ENCODE measurements around the gene PTPRT.

DNA sequence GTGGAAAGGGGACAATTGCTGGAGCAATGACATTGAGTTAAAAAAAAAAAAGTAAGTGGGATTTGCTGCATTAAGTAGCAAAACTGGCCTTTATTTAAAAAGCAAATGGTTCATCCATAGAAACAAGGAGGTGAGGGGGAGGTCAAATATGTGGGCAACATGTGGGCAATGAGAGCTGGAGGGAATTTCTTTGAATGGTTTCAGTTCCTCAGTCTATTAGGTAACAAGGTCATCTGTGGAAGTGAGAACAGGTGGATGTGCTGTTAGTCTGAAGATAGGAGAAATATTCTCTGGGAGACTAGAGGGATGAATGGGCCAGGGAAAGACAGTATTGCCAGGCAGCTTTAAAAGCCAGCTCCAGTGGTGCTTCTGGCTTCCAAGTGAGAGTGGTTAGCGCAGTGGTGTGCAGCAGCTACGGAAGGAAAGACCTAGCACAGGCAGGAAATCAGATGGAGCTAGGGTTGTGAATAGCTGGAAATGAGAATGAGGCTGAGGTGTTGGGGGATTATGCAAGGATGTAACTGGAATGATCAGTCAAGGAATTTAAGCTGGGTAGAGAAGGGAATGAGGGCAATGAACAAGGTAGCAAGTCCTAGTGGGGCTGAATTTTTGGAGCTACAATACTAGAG, 727.6 kb downstream of the PTPRT start:
- TF ChIP-seq, protein P1, sequence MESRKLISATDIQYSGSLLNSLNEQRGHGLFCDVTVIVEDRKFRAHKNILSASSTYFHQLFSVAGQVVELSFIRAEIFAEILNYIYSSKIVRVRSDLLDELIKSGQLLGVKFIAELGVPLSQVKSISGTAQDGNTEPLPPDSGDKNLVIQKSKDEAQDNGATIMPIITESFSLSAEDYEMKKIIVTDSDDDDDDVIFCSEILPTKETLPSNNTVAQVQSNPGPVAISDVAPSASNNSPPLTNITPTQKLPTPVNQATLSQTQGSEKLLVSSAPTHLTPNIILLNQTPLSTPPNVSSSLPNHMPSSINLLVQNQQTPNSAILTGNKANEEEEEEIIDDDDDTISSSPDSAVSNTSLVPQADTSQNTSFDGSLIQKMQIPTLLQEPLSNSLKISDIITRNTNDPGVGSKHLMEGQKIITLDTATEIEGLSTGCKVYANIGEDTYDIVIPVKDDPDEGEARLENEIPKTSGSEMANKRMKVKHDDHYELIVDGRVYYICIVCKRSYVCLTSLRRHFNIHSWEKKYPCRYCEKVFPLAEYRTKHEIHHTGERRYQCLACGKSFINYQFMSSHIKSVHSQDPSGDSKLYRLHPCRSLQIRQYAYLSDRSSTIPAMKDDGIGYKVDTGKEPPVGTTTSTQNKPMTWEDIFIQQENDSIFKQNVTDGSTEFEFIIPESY (CRISPR knock-in tag; IDR thresholded peaks at IDR 0.05), result no peak
- TF ChIP-seq RFX3 (CRISPR knock-in tag; IDR thresholded peaks at IDR 0.05), result no peak
- TF ChIP-seq, protein P2, sequence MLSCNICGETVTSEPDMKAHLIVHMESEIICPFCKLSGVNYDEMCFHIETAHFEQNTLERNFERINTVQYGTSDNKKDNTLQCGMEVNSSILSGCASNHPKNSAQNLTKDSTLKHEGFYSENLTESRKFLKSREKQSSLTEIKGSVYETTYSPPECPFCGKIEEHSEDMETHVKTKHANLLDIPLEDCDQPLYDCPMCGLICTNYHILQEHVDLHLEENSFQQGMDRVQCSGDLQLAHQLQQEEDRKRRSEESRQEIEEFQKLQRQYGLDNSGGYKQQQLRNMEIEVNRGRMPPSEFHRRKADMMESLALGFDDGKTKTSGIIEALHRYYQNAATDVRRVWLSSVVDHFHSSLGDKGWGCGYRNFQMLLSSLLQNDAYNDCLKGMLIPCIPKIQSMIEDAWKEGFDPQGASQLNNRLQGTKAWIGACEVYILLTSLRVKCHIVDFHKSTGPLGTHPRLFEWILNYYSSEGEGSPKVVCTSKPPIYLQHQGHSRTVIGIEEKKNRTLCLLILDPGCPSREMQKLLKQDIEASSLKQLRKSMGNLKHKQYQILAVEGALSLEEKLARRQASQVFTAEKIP (CRISPR knock-in tag; IDR thresholded peaks at IDR 0.05; ENCODE audit: borderline replicate concordance), result no peak
